CD14-positive monocyte (primary cell): ENCODE data around the gene PRF1. TPM values are rescaled to one million over a fixed set of nuclear protein-coding genes. Genes with fewer than 3 reads are reported as not detected.

Source experiments
- DNase-seq, 3 donors: peaks; one replicate each; pipeline ENCODE4 v3.0.0-alpha.2; 2011 to 2022
- H2AFZ ChIP-seq: 2 replicates; pipeline ENCODE4 v1.6.0; 2012; ENCODE audit warnings: mild to moderate bottlenecking, low read depth, low read length, inconsistent platforms; ENCODE audit not compliant: insufficient read depth, poor library complexity, severe bottlenecking
- H3K27ac ChIP-seq, 2 donors: 1 replicate in 1 of 2; 2 replicates in 1 of 2; pipeline ENCODE4 v1.5.1; 2012 to 2013; ENCODE audit warnings: low read length in 2 of 2, control low read depth in 1 of 2, inconsistent platforms in 1 of 2, low read depth in 1 of 2, mild to moderate bottlenecking in 1 of 2
- H3K27me3 ChIP-seq, 2 donors: one replicate each; pipeline versions ENCODE4 v1.6.0 to v1.6.1; 2011 to 2013; ENCODE audit warnings: low read length in 2 of 2; ENCODE audit not compliant: control insufficient read depth in 2 of 2, insufficient read depth in 2 of 2
- H3K36me3 ChIP-seq, 2 donors: replicated peaks in 1 of 2; 1 replicate in 1 of 2; 2 replicates in 1 of 2; pipeline versions ENCODE4 v1.5.1 to v1.6.1; 2012 to 2013; ENCODE audit warnings: low read length in 2 of 2, control low read depth in 1 of 2, inconsistent platforms in 1 of 2, mild to moderate bottlenecking in 1 of 2; ENCODE audit not compliant: insufficient read depth in 2 of 2, control insufficient read depth in 1 of 2
- H3K4me1 ChIP-seq, 2 donors: 1 replicate in 1 of 2; 2 replicates in 1 of 2; pipeline versions ENCODE4 v1.5.1 to v1.6.1; 2012 to 2013; ENCODE audit warnings: low read length in 2 of 2, control low read depth in 1 of 2, inconsistent platforms in 1 of 2, mild to moderate bottlenecking in 1 of 2, moderate library complexity in 1 of 2; ENCODE audit not compliant: insufficient read depth in 2 of 2, control insufficient read depth in 1 of 2
- H3K4me2 ChIP-seq: replicated peaks from 2 replicates; pipeline ENCODE3; 2012; ENCODE audit warnings: low read length, moderate library complexity, mild to moderate bottlenecking; ENCODE audit not compliant: poor library complexity, severe bottlenecking; ENCODE audit errors: extremely low read depth
- H3K4me3 ChIP-seq, 3 experiments: fragments of 200-600 bp in 1 of 3; sonication (generic) in 1 of 3; replicated peaks in 1 of 3; 1 replicate in 2 of 3; 2 replicates in 1 of 3; pipeline ENCODE4 v1.5.1; 2011 to 2013; ENCODE audit warnings: low read length in 3 of 3, mild to moderate bottlenecking in 3 of 3, control low read depth in 2 of 3, low read depth in 2 of 3, inconsistent platforms in 1 of 3, moderate library complexity in 1 of 3
- H3K79me2 ChIP-seq: 2 replicates; pipeline ENCODE4 v1.6.0; 2012; ENCODE audit warnings: mild to moderate bottlenecking, control low read depth, inconsistent platforms, low read length, moderate library complexity; ENCODE audit not compliant: insufficient read depth
- H3K9ac ChIP-seq: 2 replicates; pipeline ENCODE4 v1.6.0; 2017; ENCODE audit warnings: low read length, mild to moderate bottlenecking; ENCODE audit not compliant: insufficient read depth, poor library complexity, severe bottlenecking
- H3K9me3 ChIP-seq, 2 donors: replicated peaks in 1 of 2; 1 replicate in 1 of 2; 2 replicates in 1 of 2; pipeline versions ENCODE4 v1.5.1 to v1.6.1; 2012 to 2013; ENCODE audit warnings: low read length in 2 of 2, control low read depth in 1 of 2; ENCODE audit not compliant: control insufficient read depth in 1 of 2, insufficient read depth in 1 of 2
- H4K20me1 ChIP-seq: 2 replicates; pipeline ENCODE4 v1.6.0; 2012; ENCODE audit warnings: mild to moderate bottlenecking, low read length, control low read depth, moderate library complexity; ENCODE audit not compliant: insufficient read depth
- H3K27ac Mint-ChIP-seq, 7 donors: one replicate each; pipeline ENCODE4 v1.8.0; 2020; ENCODE audit warnings: mild to moderate bottlenecking in 7 of 7, mixed read lengths in 7 of 7, moderate library complexity in 6 of 7, inconsistent platforms in 2 of 7
- H3K27me3 Mint-ChIP-seq, 3 donors: one replicate each; pipeline ENCODE4 v1.8.0; 2021 to 2022; ENCODE audit warnings: low read depth in 3 of 3, mild to moderate bottlenecking in 3 of 3, mixed read lengths in 3 of 3, moderate library complexity in 3 of 3, inconsistent platforms in 1 of 3
- H3K36me3 Mint-ChIP-seq, 2 donors: one replicate each; pipeline ENCODE4 v1.8.0; 2020; ENCODE audit warnings: mixed read lengths in 2 of 2, inconsistent platforms in 1 of 2, mild to moderate bottlenecking in 1 of 2
- H3K4me1 Mint-ChIP-seq: one replicate; pipeline ENCODE4 v1.8.0; 2020; ENCODE audit warnings: mild to moderate bottlenecking, mixed read lengths
- H3K4me3 Mint-ChIP-seq, 2 donors: one replicate each; pipeline ENCODE4 v1.8.0; 2020; ENCODE audit warnings: mild to moderate bottlenecking in 2 of 2, mixed read lengths in 2 of 2, moderate library complexity in 1 of 2
- H3K9me3 Mint-ChIP-seq, 7 donors: one replicate each; pipeline ENCODE4 v1.8.0; 2020 to 2022; ENCODE audit warnings: mixed read lengths in 7 of 7, mild to moderate bottlenecking in 6 of 7, moderate library complexity in 6 of 7, inconsistent platforms in 2 of 7
- WGBS: methylation state at CpG from one replicate; pipeline ENCODE4 v1.1.5; 2013; ENCODE audit warnings: missing lambda C conversion rate; ENCODE audit not compliant: insufficient coverage; 5-methylcytosine and 5-hydroxymethylcytosine counted together
- intact Hi-C, 2 donors: fragments of 100-400 bp; cut with micrococcal nuclease; formaldehyde crosslinking; loops; one replicate each; pipeline versions ENCODE4 v1.15.0 to v1.15.1; 2023
- polyA plus RNA-seq, 3 donors: library from polyadenylated mRNA; depleted of rRNA in 1 of 3; unstranded in 2 of 3; stranded (reverse) in 1 of 3; fragments of 300-500 nt in 2 of 3; fragments of >200 nt in 1 of 3; fragmentation: Illumina TruSeq in 2 of 3; gene quantifications; 1 replicate in 2 of 3; 2 replicates in 1 of 3; pipeline ENCODE4 v1.2.3, GENCODE V29; 2012 to 2021
- TF ChIP-seq, protein P1 (sequence below): fragments of 200-600 bp; IDR thresholded peaks from one replicate; pipeline ENCODE4 v1.8.0; 2022; ENCODE audit warnings: antibody characterized with exemption, mild to moderate bottlenecking

Gene PRF1
- polyA plus RNA-seq, 3 donors: 0.09 to 2.7 (median 2.4) TPM

DNA sequence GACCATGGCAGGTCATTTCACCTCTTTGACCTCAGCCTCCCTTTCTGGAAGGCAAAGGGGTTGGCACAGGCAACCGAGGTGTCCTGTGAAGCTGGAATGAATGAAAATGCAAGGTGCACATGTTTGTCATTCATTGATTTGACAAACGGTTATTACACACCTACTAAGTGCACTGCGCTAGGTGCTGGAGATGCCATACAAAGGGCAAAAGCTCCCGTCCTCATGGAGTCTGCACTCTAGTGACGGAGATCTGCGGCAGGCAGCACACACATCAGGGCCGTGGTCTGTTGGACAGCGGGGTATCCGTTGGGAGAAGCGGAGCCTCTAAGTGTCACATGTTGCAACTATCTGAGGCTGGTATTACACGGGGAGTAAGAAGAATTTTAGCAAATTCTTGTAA is 44.2 kb downstream of the PRF1 start:
- Mint-ChIP-seq H3K27ac (no peak overlapping the region), H3K4me3 (no peak overlapping the region), H3K27me3 (peaks cover 1 to 7% (median 5%) of the 10 kb centered on the region in 3 donors), H3K9me3 (no peaks in the 10 kb centered on the region), H3K36me3 (no peaks in the 10 kb centered on the region), H3K4me1 (peaks cover 25% of the 10 kb centered on the region)
- Histone ChIP-seq H3K27ac (no peak overlapping the region), H3K79me2 (no peaks in the 10 kb centered on the region), H3K9ac (no peak overlapping the region), H3K9me3 (no peaks in the 10 kb centered on the region), H3K36me3 (no peaks in the 10 kb centered on the region), H3K4me3 (no peak overlapping the region), H3K4me2 (no peak overlapping the region), H3K27me3 (no peaks in the 10 kb centered on the region), H3K4me1 (peaks cover 19 to 24% of the 10 kb centered on the region in 2 donors), H4K20me1 (no peaks in the 10 kb centered on the region), H2AFZ (no peak overlapping the region)
- TF ChIP-seq, protein P1, sequence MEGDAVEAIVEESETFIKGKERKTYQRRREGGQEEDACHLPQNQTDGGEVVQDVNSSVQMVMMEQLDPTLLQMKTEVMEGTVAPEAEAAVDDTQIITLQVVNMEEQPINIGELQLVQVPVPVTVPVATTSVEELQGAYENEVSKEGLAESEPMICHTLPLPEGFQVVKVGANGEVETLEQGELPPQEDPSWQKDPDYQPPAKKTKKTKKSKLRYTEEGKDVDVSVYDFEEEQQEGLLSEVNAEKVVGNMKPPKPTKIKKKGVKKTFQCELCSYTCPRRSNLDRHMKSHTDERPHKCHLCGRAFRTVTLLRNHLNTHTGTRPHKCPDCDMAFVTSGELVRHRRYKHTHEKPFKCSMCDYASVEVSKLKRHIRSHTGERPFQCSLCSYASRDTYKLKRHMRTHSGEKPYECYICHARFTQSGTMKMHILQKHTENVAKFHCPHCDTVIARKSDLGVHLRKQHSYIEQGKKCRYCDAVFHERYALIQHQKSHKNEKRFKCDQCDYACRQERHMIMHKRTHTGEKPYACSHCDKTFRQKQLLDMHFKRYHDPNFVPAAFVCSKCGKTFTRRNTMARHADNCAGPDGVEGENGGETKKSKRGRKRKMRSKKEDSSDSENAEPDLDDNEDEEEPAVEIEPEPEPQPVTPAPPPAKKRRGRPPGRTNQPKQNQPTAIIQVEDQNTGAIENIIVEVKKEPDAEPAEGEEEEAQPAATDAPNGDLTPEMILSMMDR: no peak
- WGBS: 96% methylated on average over 5 of the region's 11 CpGs
- DNase-seq: no peak
- intact Hi-C loops: no loop called here

DNA sequence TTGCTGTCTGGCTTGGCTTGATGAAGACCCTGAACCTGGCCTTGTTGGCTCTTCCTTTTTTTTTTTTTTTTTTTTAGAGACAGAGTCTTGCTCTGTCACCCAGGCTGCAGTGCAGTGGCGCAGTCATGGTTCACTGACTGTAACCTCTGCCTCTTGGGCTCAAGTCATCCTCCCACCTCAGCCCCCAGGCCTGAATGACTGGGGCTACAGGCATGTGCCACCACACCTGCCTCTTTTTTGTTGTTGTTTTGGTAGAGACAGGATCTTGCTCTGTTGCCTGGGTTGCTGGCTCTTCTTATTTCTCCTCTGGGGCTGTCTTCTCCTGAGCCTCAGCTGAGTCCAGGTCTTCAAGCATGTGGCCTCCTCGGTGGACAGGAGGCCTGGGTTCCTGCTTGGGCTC is 44.7 kb downstream of the PRF1 start:
- Histone ChIP-seq H3K27me3 (no peaks in the 10 kb centered on the region), H4K20me1 (no peaks in the 10 kb centered on the region), H2AFZ (no peak overlapping the region), H3K36me3 (no peaks in the 10 kb centered on the region), H3K79me2 (no peaks in the 10 kb centered on the region), H3K9me3 (no peaks in the 10 kb centered on the region), H3K4me2 (no peak overlapping the region), H3K9ac (no peak overlapping the region), H3K4me3 (no peak overlapping the region), H3K27ac (no peak overlapping the region), H3K4me1 (peaks cover 19 to 24% of the 10 kb centered on the region in 2 donors)
- peaks cover 1 to 7% (median 6%) of the 10 kb centered on the region in 3 donors for H3K27me3 Mint-ChIP-seq
- intact Hi-C loops: no loop called here
- TF ChIP-seq, protein P1: no peak
- 71% methylated on average over 1 of the region's 2 CpGs for WGBS
- H3K4me1 Mint-ChIP-seq: peaks cover 25% of the 10 kb centered on the region
- no peak overlapping the region for H3K4me3 Mint-ChIP-seq
- no peak for DNase-seq
- H3K27ac Mint-ChIP-seq: no peak overlapping the region
- H3K36me3 Mint-ChIP-seq: no peaks in the 10 kb centered on the region
- H3K9me3 Mint-ChIP-seq: no peaks in the 10 kb centered on the region
